NCI-H2029 treated with DMSO at 0.1 percent for 48 hours (cell line): Measurements from ENCODE around the gene IKZF4.
"Not testable (repeated sequence)": the region's sequence is repeated elsewhere in the genome, so short reads cannot be mapped to it uniquely, and the experiment has no call there.

ENCODE experiments used
- DNase-seq: peaks from one replicate; lab custom pipeline; 2025; lab: John Stamatoyannopoulos, UW

Gene IKZF4

GRCh38 chr12:56040151-56040550 lies 19.3 kb downstream of the IKZF4 start:
- no peak for DNase-seq

GRCh38 chr12:56040963-56041551 lies 20.2 kb downstream of the IKZF4 start:
- no peak for DNase-seq

DNA sequence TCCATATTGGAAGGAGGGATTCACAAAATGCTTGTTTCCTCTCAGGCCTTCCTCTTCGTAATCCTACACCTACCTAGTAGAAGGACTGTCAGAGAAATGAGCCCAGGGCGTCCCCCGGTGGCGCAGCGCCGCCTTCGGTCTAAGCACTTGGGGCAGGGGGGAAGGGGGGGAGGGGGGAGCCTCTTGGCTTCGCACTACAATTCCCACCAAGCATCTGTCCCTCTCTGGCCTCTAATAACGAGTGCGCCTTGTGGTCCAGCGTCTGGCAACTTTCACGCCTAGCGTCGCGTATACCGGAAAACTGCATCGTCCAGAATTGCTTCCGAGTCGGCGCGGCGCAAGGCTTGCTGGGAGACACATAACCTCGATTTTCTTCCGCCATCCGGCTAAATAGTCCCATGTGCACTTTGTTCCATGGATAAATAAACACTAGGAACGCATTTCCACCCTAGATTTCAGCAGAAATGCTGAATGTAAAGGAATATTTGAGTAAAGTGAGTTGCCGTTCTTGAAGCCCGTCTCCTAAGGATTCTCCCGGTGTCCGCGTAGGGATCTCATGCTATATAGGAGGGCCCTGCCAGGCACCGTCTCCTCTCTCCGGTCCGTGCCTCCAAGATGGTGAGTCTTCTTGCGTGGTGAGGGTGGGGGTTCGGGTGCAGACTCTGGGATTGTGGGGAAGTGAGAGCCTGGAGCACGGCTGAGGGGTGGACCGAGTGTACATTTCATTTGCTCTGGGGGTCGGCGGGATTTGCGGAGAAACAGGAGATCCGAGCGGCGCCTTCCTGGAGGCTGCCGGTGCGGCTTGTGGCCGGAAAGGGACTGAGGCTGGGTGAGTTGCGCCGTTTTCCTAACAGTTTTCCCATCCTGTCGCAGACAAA lies 20.9 kb downstream of the IKZF4 start, which contains the start of gene RPS26:
TSS of gene RPS26 (plus strand) at position 367 of the 878 bp plus-strand sequence. CDS start at position 616, 249 bp downstream.
- DNase-seq = peak; percentile 95

DNA sequence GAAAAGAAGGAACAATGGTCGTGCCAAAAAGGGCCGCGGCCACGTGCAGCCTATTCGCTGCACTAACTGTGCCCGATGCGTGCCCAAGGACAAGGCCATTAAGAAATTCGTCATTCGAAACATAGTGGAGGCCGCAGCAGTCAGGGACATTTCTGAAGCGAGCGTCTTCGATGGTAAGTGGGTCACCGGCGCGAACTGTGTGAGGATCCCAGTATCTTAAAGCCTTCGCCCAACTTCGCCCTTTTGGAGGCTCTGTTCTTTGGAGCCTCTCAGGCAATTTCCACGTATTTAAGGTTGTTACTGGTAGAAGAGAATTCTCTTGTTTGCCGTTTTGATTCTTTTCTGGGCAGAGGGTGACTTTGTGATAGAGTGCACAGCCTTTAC lies 21.6 kb downstream of the IKZF4 start:
- DNase-seq = not testable (repeated sequence)

- DNase-seq = no peak
These were observed 22.0 kb downstream of the IKZF4 start for GRCh38 chr12:56042843-56043242.

- no peak for DNase-seq
These were observed 25.4 kb downstream of the IKZF4 start for GRCh38 chr12:56046027-56046780.

DNA sequence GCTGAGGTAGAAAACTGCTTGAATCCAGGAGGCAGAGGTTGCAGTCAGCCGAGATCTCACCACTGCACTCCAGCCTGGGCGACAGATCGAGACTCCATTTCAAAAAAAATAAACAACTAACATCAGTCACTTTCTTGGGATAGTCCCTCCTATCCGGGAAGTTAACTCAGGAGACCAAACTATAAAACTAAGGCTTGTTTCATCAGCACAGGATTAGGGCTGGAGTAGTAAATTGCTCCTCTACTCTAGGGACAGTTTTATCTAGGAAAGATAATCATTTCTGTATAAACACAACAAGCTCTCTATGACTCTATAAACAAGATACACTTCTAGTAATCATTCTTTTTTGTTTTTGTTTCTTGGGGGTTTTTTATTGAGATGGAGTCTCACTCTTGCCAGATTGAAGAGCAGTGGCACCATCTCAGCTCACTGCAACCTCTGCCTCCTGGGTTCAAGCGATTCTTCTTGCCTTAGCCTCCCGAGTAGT lies 32.6 kb downstream of the IKZF4 start:
- no peak for DNase-seq

DNA sequence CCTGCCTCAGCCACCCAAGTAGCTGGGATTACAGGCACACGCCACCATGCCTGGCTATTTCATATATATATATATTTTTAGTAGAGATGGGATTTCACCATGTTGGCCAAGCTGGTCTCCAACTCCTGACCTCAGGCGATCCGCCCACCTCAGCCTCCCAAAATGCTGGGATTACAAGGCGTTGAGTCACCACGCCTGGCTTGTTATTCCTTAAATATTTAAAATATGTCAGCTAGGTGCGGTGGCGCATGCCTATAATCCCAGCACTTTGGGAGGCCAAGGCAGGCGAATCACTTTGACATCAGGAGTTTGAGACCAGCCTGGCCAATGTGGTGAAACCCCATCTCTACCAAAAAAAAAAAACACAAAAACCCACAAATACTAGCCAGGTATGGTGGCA lies 39.1 kb downstream of the IKZF4 start:
- DNase-seq = not testable (repeated sequence)

DNA sequence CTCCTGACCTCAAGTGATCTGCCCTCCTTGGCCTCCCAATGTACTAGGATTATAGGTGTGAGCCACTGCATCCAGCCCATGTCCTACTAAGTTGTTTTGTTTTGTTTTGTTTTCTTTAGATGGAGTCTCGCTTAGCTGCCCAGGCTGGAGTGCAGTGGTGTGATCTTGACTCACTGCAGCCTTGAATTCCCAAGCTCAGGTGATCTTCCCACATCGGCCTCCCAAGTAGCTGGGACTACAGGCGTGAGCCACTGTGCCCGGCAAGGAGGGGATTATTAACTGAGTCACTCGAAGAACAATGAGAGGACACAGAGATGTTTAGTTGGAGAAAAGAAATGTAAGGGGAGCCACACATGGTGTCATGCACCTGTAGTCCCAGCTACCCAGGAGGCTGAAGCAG lies 41.1 kb downstream of the IKZF4 start:
- DNase-seq = no peak

- no peak for DNase-seq
These were observed 42.2 kb downstream of the IKZF4 start for GRCh38 chr12:56062996-56063395.

DNA sequence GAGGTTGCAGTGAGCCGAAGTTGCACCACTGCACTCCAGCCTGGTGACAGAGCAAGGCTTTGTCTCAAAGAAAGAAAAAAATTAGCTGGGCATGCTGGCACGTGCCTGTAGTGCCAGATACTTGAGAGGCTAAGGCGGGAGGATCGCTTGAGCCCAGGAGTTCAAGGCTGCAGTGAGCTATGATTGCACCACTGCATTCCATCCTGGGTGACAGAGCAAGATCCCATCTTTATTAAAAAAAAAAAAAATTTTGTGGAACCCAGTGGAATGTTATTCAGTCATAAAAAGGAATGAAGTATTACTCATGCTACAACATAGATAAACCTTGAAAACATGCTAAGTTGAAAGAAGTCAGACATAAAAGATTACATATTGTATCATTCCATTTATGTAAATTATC lies 50.8 kb downstream of the IKZF4 start:
- DNase-seq = no peak

GRCh38 chr12:56074396-56074795 lies 53.6 kb downstream of the IKZF4 start:
- no peak for DNase-seq

DNA sequence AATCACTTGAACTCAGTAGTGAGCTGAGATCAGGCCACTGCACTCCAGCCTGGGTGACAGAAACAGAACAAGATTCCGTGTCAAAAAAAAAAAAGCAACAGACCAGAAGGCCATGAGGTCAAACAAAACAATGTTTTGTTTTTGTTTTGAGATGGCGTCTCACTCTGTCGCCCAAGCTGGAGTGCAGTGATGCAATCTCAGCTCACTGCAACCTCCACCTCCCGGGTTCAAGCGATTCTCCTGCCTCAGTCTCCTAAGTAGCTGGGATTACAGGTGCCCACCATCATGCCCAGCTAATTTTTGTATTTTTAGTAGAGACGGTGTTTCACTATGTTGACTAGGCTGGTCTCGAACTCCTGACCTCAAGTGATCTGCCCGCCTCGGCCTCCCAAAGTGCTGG lies 57.1 kb downstream of the IKZF4 start:
- not testable (repeated sequence) for DNase-seq

DNA sequence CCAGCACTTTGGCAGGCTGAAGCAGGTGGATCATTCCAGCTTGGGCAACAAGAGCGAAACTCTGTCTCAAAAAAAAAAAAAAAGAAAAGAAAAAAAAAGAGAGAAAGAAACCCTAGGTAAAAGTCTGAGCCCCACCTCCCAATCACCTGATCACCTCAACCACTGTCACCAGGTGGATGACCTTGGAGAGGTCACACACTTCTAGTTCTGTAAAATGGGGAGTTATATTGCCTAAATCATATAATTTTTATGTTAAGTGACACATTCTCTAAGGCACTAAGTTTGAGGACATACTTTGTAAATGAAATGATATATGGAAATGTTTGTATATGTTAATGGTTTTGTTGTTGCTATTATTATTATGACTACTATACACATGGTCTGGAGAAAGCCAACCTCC lies 57.6 kb downstream of the IKZF4 start:
- no peak for DNase-seq

GRCh38 chr12:56078931-56079722 lies 58.3 kb downstream of the IKZF4 start:
- no peak for DNase-seq

DNA sequence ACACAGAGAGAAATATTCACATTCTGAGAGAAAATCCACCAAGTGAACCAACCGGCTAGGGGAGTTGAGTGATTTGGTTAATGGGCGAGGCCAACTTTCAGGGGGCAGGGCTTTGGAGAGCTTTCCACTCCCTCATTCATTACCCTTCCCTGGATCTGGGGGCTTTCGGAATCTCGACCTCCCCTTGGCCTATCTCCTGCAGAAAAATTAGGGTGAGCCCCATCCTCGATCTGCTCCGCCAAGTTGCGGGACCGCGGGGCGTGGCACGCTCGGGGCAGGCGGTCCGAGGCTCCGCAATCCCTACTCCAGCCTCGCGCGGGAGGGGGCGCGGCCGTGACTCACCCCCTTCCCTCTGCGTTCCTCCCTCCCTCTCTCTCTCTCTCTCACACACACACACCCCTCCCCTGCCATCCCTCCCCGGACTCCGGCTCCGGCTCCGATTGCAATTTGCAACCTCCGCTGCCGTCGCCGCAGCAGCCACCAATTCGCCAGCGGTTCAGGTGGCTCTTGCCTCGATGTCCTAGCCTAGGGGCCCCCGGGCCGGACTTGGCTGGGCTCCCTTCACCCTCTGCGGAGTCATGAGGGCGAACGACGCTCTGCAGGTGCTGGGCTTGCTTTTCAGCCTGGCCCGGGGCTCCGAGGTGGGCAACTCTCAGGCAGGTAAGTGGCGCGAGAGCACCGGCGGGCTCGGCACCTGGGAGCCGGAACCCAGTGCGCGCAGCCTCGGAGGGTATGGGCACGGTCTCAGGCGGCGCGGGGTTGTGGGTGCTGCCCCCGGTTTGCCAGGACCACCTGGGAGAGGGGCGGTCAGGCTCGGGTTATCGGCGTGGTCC lies 59.1 kb downstream of the IKZF4 start, which contains the start of gene ERBB3:
TSS of gene ERBB3 (plus strand) at position 443 of the 833 bp plus-strand sequence. CDS start at position 579, 136 bp downstream.
- peak; percentile 54 for DNase-seq

- DNase-seq = no peak
These were observed 59.8 kb downstream of the IKZF4 start for GRCh38 chr12:56080556-56081138.

- no peak for DNase-seq
These were observed 60.8 kb downstream of the IKZF4 start for GRCh38 chr12:56081393-56082347.

DNA sequence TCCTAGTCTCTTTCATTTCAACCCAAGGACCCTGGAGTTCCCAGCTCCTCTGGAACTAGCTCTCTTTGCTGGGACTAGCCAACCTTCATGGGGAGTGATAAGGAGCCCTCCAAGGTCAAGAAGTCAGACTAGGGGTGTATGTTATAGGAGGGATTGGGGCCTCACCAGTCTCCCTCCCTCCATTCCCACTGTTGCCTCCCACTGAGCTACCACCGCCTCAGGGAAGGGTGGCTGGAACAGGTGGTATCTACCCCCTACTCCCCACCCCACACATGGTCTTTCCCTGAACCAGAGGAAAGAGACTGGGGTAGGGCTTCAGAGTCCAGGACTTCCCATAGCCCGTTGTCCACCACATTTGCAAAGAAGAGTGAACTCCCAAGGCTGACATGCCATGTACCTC lies 61.5 kb downstream of the IKZF4 start:
- no peak for DNase-seq
